Measurements from ENCODE around the gene FAM47E.

The FAM47E gene

GRCh38 chr4:76251441-76252270, at the start of gene FAM47E:
TSS of gene FAM47E (plus strand) at chr4:76251721. CDS start at chr4:76251747, 26 bp downstream.
- Histone ChIP-seq H3K4me2 (ENCODE audit: low read depth, low read length, poor library complexity, severe bottlenecking) (peak within 1 kb of the TSS; percentile 91), H2AFZ (ENCODE audit: low read length) (peak within 1 kb of the TSS; percentile 88), H3K4me3 (ENCODE audit: low read length, poor library complexity, severe bottlenecking) (peak within 1 kb of the TSS; percentile 73), H3K27me3 (ENCODE audit: insufficient read depth, low read length, poor library complexity, severe bottlenecking) (peaks cover 5% of the 10 kb centered on the region), H3K79me2 (ENCODE audit: insufficient read depth, low read length) (no peaks in the 10 kb centered on the region), H3K4me1 (ENCODE audit: insufficient read depth, low read length, poor library complexity, severe bottlenecking) (peaks cover 9% of the 10 kb centered on the region), H3K9me2 (replicated peaks; ENCODE audit: low read depth, low read length) (no peaks in the 10 kb centered on the region), H4K20me1 (ENCODE audit: insufficient read depth, low read length, poor library complexity, severe bottlenecking) (no peaks in the 10 kb centered on the region), H3F3A (ENCODE audit: low read depth) (no peaks in the 10 kb centered on the region), H3K9me3 (ENCODE audit: insufficient read depth, low read depth, low read length) (no peaks in the 10 kb centered on the region), H3K9ac (ENCODE audit: low read depth, low read length, poor library complexity, severe bottlenecking) (peak within 1 kb of the TSS; percentile 46), H3K36me3 (ENCODE audit: insufficient read depth, low read length) (no peaks in the 10 kb centered on the region)
- peak; percentile 62 for TF ChIP-seq CTCF (conservative IDR thresholded peaks at IDR 0.05; ENCODE audit: low read length)
- no peak for TF ChIP-seq EZH2phosphoT487 (IDR thresholded peaks at IDR 0.05; ENCODE audit: borderline replicate concordance)

- Histone ChIP-seq H3K9ac (ENCODE audit: low read depth, low read length, poor library complexity, severe bottlenecking) (no peak overlapping the region), H3K4me3 (ENCODE audit: low read length, poor library complexity, severe bottlenecking) (no peak overlapping the region), H3K79me2 (ENCODE audit: insufficient read depth, low read length) (peaks cover 50% of the 10 kb centered on the region; the same call in 1 of the 2 replicates)
Measured at GRCh38 chr4:76203541-76203940, 48.0 kb upstream of the FAM47E start.

GRCh38 chr4:76204936-76205335, 46.6 kb upstream of the FAM47E start:
- Histone ChIP-seq H3K4me3 (ENCODE audit: low read length, poor library complexity, severe bottlenecking) (no peak overlapping the region), H2AFZ (ENCODE audit: low read length) (no peak overlapping the region), H3K4me1 (ENCODE audit: insufficient read depth, low read length, poor library complexity, severe bottlenecking) (peaks cover 37% of the 10 kb centered on the region), H3K79me2 (ENCODE audit: insufficient read depth, low read length) (peaks cover 60% of the 10 kb centered on the region; the same call in 1 of the 2 replicates), H3K4me2 (ENCODE audit: low read depth, low read length, poor library complexity, severe bottlenecking) (no peak overlapping the region), H3K9me2 (replicated peaks; ENCODE audit: low read depth, low read length) (no peaks in the 10 kb centered on the region), H3K9ac (ENCODE audit: low read depth, low read length, poor library complexity, severe bottlenecking) (no peak overlapping the region), H3K36me3 (ENCODE audit: insufficient read depth, low read length) (no peaks in the 10 kb centered on the region), H3K27me3 (ENCODE audit: insufficient read depth, low read length, poor library complexity, severe bottlenecking) (no peaks in the 10 kb centered on the region), H3K9me3 (ENCODE audit: insufficient read depth, low read depth, low read length) (no peaks in the 10 kb centered on the region), H3F3A (ENCODE audit: low read depth) (no peaks in the 10 kb centered on the region), H4K20me1 (ENCODE audit: insufficient read depth, low read length, poor library complexity, severe bottlenecking) (peaks cover 16% of the 10 kb centered on the region)
- TF ChIP-seq CTCF (conservative IDR thresholded peaks at IDR 0.05; ENCODE audit: low read length) (no peak), EZH2phosphoT487 (IDR thresholded peaks at IDR 0.05; ENCODE audit: borderline replicate concordance) (no peak)

More at GRCh38 chr4:76203541-76203940, 48.0 kb upstream of the FAM47E start:
- H3K4me1 ChIP-seq (ENCODE audit: insufficient read depth, low read length, poor library complexity, severe bottlenecking) = peaks cover 46% of the 10 kb centered on the region
- H4K20me1 ChIP-seq (ENCODE audit: insufficient read depth, low read length, poor library complexity, severe bottlenecking) = peaks cover 16% of the 10 kb centered on the region
- H3K9me3 ChIP-seq (ENCODE audit: insufficient read depth, low read depth, low read length) = no peaks in the 10 kb centered on the region
- no peaks in the 10 kb centered on the region for H3K27me3 ChIP-seq (ENCODE audit: insufficient read depth, low read length, poor library complexity, severe bottlenecking)
- no peaks in the 10 kb centered on the region for H3K36me3 ChIP-seq (ENCODE audit: insufficient read depth, low read length)
- H3K4me2 ChIP-seq (ENCODE audit: low read depth, low read length, poor library complexity, severe bottlenecking) = no peak overlapping the region
- no peaks in the 10 kb centered on the region for H3K9me2 ChIP-seq (replicated peaks; ENCODE audit: low read depth, low read length)
- no peaks in the 10 kb centered on the region for H3F3A ChIP-seq (ENCODE audit: low read depth)
- TF ChIP-seq CTCF (conservative IDR thresholded peaks at IDR 0.05; ENCODE audit: low read length) (no peak), EZH2phosphoT487 (IDR thresholded peaks at IDR 0.05; ENCODE audit: borderline replicate concordance) (no peak)
- no peak overlapping the region for H2AFZ ChIP-seq (ENCODE audit: low read length)
